Neural cell (in vitro differentiated cells): Measurements from ENCODE around the gene DUSP2. TPM values are rescaled to one million over a fixed set of nuclear protein-coding genes. Genes with fewer than 3 reads are reported as not detected.

Experiments
- H2AFZ ChIP-seq: fragments of 200-600, 300-800 bp; sonication (generic), shearing (Covaris generic); 2 replicates; pipeline ENCODE4 v1.6.0; 2014; ENCODE audit warnings: low read depth, mild to moderate bottlenecking, antibody characterized with exemption, low read length, moderate library complexity
- H3F3A ChIP-seq: fragments of 200-600 bp; shearing (Covaris generic); 2 replicates; pipeline ENCODE4 v1.6.1; 2016; ENCODE audit warnings: mild to moderate bottlenecking, moderate library complexity, mixed read lengths, antibody characterized with exemption, low read length; ENCODE audit not compliant: insufficient read depth, poor library complexity, severe bottlenecking
- H3K27ac ChIP-seq: fragments of 200-600, 300-800 bp; sonication (generic), shearing (Covaris generic); 2 replicates; pipeline ENCODE4 v1.5.1; 2014; ENCODE audit warnings: mild to moderate bottlenecking, low read length, moderate library complexity
- H3K27me3 ChIP-seq: fragments of 300-800, 200-600 bp; sonication (generic), shearing (Covaris generic); 2 replicates; pipeline ENCODE4 v1.6.0; 2014; ENCODE audit warnings: mild to moderate bottlenecking, low read depth, low read length, moderate library complexity; ENCODE audit not compliant: insufficient read depth
- H3K36me3 ChIP-seq: fragments of 300-800, 200-600 bp; sonication (generic), shearing (Covaris generic); 2 replicates; pipeline ENCODE4 v1.5.1; 2014; ENCODE audit warnings: mild to moderate bottlenecking, antibody characterized with exemption, low read length, moderate library complexity; ENCODE audit not compliant: insufficient read depth
- H3K4me2 ChIP-seq: fragments of 300-800, 200-600 bp; sonication (generic), shearing (Covaris generic); 2 replicates; pipeline ENCODE4 v1.6.0; 2014; ENCODE audit warnings: mild to moderate bottlenecking, low read length
- H3K4me3 ChIP-seq: fragments of 300-800, 200-600 bp; sonication (generic), shearing (Covaris generic); 2 replicates; pipeline ENCODE4 v1.5.1; 2014; ENCODE audit warnings: mild to moderate bottlenecking, low read length, moderate library complexity
- H3K79me2 ChIP-seq: fragments of 200-600 bp; shearing (Covaris generic); replicated peaks from 2 replicates; pipeline ENCODE4 v1.6.0; 2014; ENCODE audit warnings: mild to moderate bottlenecking, low read length, moderate library complexity; ENCODE audit not compliant: insufficient read depth
- H3K9ac ChIP-seq: fragments of 300-800, 200-600 bp; sonication (generic), shearing (Covaris generic); 2 replicates; pipeline ENCODE4 v1.6.1; 2016; ENCODE audit warnings: mild to moderate bottlenecking, low read length, mixed read lengths
- H3K9me2 ChIP-seq: fragments of 200-600 bp; shearing (Covaris generic); 2 replicates; pipeline ENCODE4 v1.6.1; 2016; ENCODE audit warnings: mild to moderate bottlenecking, low read length, mixed read lengths; ENCODE audit not compliant: insufficient read depth
- H3K9me3 ChIP-seq: fragments of 200-600, 300-800 bp; sonication (generic), shearing (Covaris generic); 2 replicates; pipeline ENCODE4 v1.6.1; 2016; ENCODE audit warnings: mild to moderate bottlenecking, mixed run types, low read length, moderate library complexity, mixed read lengths
- H4K20me1 ChIP-seq: fragments of 200-600 bp; shearing (Covaris generic); 2 replicates; pipeline ENCODE4 v1.6.1; 2016; ENCODE audit warnings: mild to moderate bottlenecking, mixed run types; ENCODE audit not compliant: insufficient read depth
- CTCF ChIP-seq: fragments of 450-650 bp; IDR thresholded peaks from 2 replicates; pipeline ENCODE4 v1.5.1; 2014; ENCODE audit warnings: antibody characterized with exemption, mild to moderate bottlenecking, moderate library complexity; ENCODE audit not compliant: poor library complexity, severe bottlenecking
- EP300 ChIP-seq: fragments of 450-650 bp; conservative IDR thresholded peaks from 2 replicates; pipeline ENCODE4 v1.6.1; 2014; ENCODE audit warnings: antibody characterized with exemption, mild to moderate bottlenecking, moderate library complexity; ENCODE audit not compliant: poor library complexity, severe bottlenecking
- EZH2 ChIP-seq: fragments of 200-600, 300-800 bp; shearing (Covaris generic), sonication (generic); IDR thresholded peaks from 2 replicates; pipeline ENCODE4 v1.6.1; 2014; ENCODE audit warnings: antibody characterized with exemption, low read length, borderline replicate concordance, mild to moderate bottlenecking; ENCODE audit not compliant: insufficient read depth, poor library complexity, severe bottlenecking
- MXI1 ChIP-seq: fragments of 450-650 bp; conservative IDR thresholded peaks from 2 replicates; pipeline ENCODE4 v1.6.1; 2014; ENCODE audit warnings: antibody characterized with exemption, mild to moderate bottlenecking; ENCODE audit not compliant: poor library complexity, severe bottlenecking
- POLR2AphosphoS5 ChIP-seq: IDR thresholded peaks from 2 replicates; pipeline ENCODE4 v1.6.1; 2012
- RAD21 ChIP-seq: fragments of 450-650 bp; conservative IDR thresholded peaks from 2 replicates; pipeline ENCODE4 v1.6.1; 2014; ENCODE audit warnings: antibody characterized with exemption, mild to moderate bottlenecking, moderate library complexity
- REST ChIP-seq: IDR thresholded peaks from 2 replicates; pipeline ENCODE4 v1.6.1; 2012; ENCODE audit warnings: borderline replicate concordance
- SMC3 ChIP-seq: fragments of 450-650 bp; conservative IDR thresholded peaks from 2 replicates; pipeline ENCODE4 v1.6.1; 2014; ENCODE audit warnings: antibody characterized with exemption, mild to moderate bottlenecking, moderate library complexity; ENCODE audit not compliant: poor library complexity
- TAF1 ChIP-seq: IDR thresholded peaks from 2 replicates; pipeline ENCODE4 v1.6.1; 2012; ENCODE audit warnings: low read depth
- polyA plus RNA-seq: library from polyadenylated mRNA; depleted of rRNA; stranded (reverse); fragments of >200 nt; gene quantifications from 2 replicates; pipeline ENCODE4 v1.2.3, GENCODE V29; 2014

The DUSP2 gene
- polyA plus RNA-seq, 1 donor from 2014 or later = 2.1 TPM

- H2AFZ ChIP-seq = no peak overlapping the region
- no peak overlapping the region for H3K27ac ChIP-seq
- H3K9ac ChIP-seq = no peak overlapping the region
- H3K4me3 ChIP-seq = no peak overlapping the region
- H3K9me3 ChIP-seq = no peaks in the 10 kb centered on the region
- H3K36me3 ChIP-seq = no peaks in the 10 kb centered on the region
- no peaks in the 10 kb centered on the region for H3F3A ChIP-seq
- TF ChIP-seq CTCF = no peak
- no peak for TF ChIP-seq REST
- no peak for TF ChIP-seq MXI1
- no peak for TF ChIP-seq RAD21
- no peak for TF ChIP-seq EZH2
- TF ChIP-seq SMC3 = no peak
- TF ChIP-seq TAF1 = no peak
- no peak for TF ChIP-seq EP300
- TF ChIP-seq POLR2AphosphoS5 = no peak
- H4K20me1 ChIP-seq = no peaks in the 10 kb centered on the region
- H3K9me2 ChIP-seq = no peaks in the 10 kb centered on the region
- no peaks in the 10 kb centered on the region for H3K27me3 ChIP-seq
- no peak overlapping the region for H3K4me2 ChIP-seq
- no peaks in the 10 kb centered on the region for H3K79me2 ChIP-seq
These were observed 42.0 kb downstream of the DUSP2 start for GRCh38 chr2:96103187-96103601.

DNA sequence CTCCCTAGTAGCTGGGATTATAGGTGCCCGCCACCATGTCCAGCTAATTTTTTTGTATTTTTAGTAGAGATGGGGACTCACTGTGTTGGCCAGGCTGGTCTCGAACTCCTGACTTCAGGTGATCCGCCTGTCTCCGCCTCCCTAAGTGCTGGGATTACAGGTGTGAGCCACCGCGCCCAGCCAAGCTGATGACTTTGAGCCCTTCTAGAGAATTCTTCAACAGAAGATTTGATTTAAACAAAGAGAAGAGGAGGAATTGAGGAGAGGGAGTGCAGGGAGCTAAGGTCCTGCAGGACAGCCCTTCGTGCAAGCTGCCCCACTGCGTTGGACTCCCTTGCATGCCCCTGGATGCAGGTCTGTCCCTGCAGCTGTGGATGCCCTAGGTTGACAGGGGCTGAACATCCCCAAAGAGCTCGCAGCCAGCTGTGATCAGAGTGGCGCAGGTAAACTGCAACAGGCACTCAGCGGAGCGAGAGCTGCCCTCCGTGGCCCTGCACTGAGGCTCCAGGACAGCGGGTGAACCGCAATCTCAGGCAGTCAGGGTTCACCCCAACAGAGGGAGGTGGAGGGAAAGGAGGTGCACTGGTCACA lies 42.5 kb downstream of the DUSP2 start:
- Histone ChIP-seq H4K20me1 (no peaks in the 10 kb centered on the region), H3K36me3 (no peaks in the 10 kb centered on the region), H3K9me2 (no peaks in the 10 kb centered on the region), H3K79me2 (no peaks in the 10 kb centered on the region), H3K27me3 (no peaks in the 10 kb centered on the region), H2AFZ (no peak overlapping the region), H3K4me2 (no peak overlapping the region), H3K9ac (no peak overlapping the region), H3K9me3 (no peaks in the 10 kb centered on the region), H3K27ac (no peak overlapping the region), H3F3A (no peaks in the 10 kb centered on the region), H3K4me3 (no peak overlapping the region)
- TF ChIP-seq POLR2AphosphoS5 (no peak), TAF1 (no peak), EZH2 (no peak), CTCF (no peak), RAD21 (no peak), MXI1 (no peak), EP300 (no peak), SMC3 (no peak), REST (no peak)
